Cortex of kidney (tissue), 1 donor: ENCODE measurements around the gene GRAMD1B.

ENCODE experiments used
- DNase-seq: peaks from one replicate; lab custom pipeline; 2025; lab: John Stamatoyannopoulos, UW

GRAMD1B gene

GRCh38 chr11:123475469-123475868, 45.4 kb downstream of the GRAMD1B start:
- DNase-seq = no peak

- no peak for DNase-seq
Measured at GRCh38 chr11:123477205-123477907, 47.3 kb downstream of the GRAMD1B start.

- no peak for DNase-seq
Measured at GRCh38 chr11:123478352-123478987, 48.4 kb downstream of the GRAMD1B start.

- no peak for DNase-seq
Measured at GRCh38 chr11:123479048-123479837, 49.2 kb downstream of the GRAMD1B start.

DNA sequence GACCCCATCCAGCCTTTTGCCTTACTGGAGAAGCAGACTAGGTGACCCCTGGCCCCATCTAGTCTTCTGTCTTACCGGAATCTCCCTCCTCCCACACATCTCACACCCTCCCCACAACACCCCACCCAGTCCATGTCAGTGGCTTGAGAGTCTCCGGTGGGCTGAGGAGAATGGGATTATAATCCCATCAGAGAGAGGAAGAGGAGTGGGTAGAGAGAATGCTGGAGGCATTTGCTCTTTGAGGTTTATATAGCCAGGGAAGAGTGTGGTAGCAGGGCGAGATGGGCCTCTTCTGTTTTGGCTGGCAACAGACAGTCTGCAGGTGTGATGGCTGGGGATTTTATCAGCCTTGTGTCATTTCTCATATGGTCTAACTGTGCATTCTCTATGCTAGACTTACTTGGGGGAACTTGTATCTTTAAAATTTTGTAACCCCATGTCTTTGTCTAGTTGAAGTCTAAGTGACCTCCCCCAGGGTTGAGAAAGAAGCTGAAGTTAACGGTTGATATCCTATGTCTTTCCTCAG, 50.3 kb downstream of the GRAMD1B start:
- DNase-seq = no peak

- no peak for DNase-seq
Measured at GRCh38 chr11:123480882-123481281, 50.8 kb downstream of the GRAMD1B start.

DNA sequence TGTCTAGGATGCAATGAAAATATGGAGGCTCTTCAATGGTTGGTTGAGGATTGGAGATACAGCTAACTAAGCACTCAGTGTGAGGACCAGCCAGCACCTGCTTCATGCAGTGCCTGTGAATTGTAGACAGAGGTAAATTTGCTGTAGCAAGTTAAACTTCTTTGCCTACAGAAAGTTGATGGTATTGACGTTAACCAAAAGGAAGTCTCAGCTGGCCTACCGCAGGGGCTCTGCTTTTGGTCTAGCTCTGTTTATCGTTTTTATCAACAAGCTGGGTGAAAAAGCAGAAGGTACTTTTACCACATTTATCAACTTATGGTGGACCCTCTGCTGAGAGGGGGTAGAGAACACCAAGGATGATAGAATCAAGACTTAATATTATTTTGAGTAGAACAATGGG, 51.6 kb downstream of the GRAMD1B start:
- no peak for DNase-seq

GRCh38 chr11:123482218-123482617, 52.1 kb downstream of the GRAMD1B start:
- DNase-seq = no peak

GRCh38 chr11:123483058-123483457, 53.0 kb downstream of the GRAMD1B start:
- DNase-seq = no peak

DNA sequence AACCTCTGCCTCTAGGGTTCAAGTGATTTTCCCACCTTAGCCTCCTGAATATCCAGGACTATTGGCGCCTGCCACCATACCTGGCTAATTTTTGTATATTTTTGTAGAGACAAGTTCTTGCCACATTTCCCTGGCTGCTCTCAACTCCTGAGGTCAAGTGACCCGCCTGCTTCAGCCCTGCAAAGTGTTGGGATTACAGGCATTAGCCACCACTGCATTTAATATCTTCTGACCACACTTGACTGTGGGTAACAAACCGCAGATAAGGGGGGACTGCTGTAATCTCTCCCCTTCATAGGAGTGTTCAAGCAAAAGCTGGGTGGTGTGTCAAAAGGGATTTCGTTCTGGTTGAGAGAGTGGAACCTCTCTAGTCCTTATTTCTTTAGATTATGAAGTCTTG, 53.4 kb downstream of the GRAMD1B start:
- DNase-seq = no peak

DNA sequence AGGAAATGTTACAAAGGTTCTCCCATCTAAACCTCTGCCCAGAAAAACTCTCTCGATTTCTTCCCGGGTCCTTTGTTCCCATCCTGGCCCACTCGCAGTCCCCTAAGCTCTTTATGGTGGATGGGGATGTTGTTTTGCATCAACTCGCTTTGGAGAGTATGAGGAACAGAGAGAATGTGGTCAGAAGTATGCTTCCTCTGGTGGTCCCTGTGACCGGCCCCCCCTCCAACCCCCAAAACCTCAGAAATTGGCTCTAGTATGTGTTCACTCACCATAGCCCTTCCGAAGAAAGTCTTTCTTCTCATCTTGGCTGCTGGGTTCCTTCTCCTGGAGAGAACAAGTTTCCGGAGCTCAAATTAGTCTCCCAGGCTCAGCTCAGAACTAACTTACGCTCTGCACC, 54.4 kb downstream of the GRAMD1B start:
- no peak for DNase-seq

DNA sequence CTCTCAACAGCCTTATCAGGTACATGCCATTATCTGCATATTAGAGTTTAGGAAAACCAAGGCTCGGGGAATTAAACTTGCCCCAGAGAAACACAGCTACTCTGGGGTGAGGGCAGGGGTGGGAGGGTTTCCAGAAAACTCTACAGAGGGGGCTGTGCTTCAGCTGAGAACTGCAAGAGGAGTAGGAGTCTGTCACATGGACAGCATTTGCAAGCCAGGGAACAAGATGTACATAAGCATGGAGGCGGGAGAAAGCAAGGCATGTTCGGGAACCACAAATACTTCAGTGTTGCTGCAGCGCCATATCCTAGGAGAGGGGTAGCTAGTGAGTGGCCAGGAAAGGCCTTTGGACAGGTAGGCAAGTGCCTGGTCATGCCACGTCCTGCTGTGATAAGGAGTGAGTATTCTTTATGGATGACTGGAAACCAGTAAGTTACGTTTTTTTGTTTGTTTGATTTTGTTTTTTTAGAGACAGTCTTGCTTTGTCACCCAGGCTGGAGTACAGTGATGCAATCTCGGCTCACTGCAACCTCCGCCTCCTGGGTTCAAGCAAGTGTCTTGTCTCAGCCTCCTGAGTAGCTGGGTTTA, 57.2 kb downstream of the GRAMD1B start:
- DNase-seq = no peak

DNA sequence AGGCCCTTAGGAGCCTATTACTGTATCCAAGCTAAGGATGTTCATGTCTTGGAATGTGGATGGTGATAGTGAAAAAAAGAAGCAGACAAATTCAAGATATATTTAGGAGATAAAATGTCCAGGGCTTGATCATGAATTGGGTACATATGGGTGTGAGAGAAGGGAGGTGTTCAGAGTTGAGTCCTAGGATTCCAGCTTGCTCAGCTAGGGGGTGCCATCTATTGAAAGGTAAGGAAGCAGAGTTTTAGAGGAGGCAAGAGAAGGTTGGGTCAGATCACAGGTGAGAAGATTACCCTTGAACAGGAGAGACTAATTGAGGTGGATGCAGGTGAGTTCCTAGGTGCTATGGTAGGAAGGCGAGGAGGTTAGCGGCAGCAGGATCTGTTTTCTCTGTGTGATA, 60.5 kb downstream of the GRAMD1B start:
- DNase-seq = no peak

DNA sequence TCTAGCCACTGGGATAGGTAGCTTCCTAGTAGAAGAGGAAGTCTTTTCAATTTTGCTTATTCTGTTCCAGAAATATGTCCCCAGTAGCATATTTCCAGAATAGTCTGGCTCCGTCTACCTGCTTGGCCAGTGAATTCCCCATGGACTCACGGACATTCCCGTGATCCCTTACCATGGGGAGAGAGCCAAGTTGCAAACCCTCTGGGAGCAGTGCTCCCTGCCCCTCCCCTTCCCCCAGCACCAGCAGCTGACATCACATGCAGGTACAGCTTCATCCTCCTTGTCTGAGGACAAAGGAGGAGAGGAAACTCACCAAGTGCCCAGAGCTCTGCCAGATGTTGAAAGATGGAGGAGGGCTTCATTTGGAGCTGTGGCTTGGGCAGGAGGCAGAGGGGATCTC, 61.2 kb downstream of the GRAMD1B start:
- no peak for DNase-seq

GRCh38 chr11:123493349-123494063, 63.4 kb downstream of the GRAMD1B start:
- no peak for DNase-seq

DNA sequence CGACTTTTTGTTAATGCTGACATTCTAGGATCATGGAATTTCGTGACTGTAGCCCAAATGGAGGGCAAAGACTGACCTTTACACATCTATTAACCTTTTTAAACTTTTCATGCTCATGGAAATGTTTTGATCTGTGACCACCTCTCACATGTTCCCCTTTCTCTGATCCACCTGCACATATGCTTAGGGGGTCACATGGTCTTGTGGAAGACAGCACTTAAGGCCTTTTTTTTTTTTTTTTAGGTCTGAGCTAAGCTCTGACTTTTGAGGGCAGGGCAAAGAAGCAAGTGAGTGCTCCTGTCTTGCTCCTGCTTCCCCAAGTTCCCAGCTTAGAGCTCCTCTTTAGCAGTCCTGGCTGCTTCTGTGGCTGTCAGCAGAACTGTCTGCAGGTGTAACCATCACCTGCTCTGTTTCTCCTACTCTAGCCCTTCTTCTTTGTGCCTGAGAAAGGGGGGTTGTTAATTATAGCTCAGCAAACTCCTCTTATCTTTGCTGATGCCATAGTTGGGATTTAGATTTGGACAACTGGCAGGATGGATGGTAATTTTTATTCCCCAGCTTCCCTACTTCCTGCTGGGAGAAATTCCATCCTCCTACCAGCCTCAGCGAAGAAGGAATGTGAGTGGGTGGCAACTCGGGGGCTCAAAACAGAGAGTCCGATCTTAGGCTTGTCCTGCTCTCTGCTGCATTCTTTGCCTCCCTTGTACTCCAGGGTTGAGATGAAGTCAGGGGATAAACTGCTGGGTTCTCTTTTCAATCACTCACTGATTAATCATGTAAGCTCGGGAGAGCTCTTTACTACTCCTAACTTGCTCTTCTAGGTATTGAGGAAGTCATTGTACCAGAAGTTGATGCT, 64.4 kb downstream of the GRAMD1B start:
- no peak for DNase-seq

GRCh38 chr11:123504401-123504800, 74.3 kb downstream of the GRAMD1B start:
- DNase-seq = no peak

DNA sequence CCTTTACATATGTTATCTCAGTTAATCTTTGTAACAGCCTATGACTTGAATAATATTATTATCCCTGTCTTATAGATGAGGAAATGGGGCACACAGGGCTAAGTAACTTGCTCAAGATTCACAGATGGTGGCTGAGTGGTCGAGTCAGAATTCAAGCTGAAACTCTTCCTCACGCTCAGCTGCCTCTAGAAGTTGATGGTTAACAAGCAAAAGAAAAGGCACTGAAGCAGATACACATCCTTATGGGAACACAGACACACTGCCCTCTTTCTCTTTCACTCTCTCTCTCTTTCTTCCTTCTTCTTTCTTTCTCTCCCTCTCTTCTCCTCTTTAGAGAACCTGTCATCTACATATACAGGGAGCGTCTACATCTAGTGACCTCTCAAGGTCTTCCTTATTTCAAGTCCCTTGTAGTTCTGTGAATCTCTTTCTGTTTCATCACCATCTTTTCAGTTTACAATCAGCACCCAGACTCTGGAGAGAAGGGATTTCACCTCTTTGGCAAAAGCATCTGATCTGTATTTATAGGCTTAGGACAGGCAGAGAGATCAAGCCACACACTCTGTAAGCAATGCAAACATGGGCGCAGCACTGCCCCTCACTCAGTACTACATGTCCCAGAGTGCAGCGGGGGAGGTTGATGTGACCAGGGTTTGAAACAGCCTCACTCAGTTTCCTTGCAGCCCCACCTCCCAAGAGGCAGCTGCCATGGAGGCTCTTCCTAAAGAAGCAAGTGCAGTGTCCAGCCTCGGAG, 75.7 kb downstream of the GRAMD1B start:
- no peak for DNase-seq

DNA sequence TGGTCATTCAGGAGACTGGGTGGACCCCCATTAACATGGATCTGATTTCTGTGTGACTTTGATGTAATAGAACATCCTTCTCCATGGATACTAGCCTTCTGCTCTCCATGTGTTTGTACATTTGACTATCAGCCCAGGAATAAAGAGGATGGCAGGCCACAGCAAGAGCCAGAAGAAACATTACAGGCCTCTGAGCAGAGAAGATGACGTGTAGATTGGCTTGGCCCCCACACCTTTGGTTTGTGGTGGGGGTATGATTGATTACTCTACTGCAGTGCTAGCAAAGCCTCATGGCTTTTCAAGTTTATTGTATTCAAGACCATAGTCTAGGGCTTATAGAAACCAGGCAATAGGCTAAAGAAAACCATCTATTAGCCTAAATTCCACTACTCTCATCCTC, 77.0 kb downstream of the GRAMD1B start:
- DNase-seq = no peak
